NCI-H2227 (cell line): Measurements from ENCODE around the gene MGAT5.
A peak's percentile ranks its signal among the peaks of the same experiment; 100 is the strongest.
"Not testable (repeated sequence)": the region's sequence is repeated elsewhere in the genome, so short reads cannot be mapped to it uniquely, and the experiment has no call there.

Source experiments
- DNase-seq: peaks from one replicate; lab custom pipeline; 2025; ENCODE audit not compliant: unreplicated experiment; lab: John Stamatoyannopoulos, UW

The MGAT5 gene

DNA sequence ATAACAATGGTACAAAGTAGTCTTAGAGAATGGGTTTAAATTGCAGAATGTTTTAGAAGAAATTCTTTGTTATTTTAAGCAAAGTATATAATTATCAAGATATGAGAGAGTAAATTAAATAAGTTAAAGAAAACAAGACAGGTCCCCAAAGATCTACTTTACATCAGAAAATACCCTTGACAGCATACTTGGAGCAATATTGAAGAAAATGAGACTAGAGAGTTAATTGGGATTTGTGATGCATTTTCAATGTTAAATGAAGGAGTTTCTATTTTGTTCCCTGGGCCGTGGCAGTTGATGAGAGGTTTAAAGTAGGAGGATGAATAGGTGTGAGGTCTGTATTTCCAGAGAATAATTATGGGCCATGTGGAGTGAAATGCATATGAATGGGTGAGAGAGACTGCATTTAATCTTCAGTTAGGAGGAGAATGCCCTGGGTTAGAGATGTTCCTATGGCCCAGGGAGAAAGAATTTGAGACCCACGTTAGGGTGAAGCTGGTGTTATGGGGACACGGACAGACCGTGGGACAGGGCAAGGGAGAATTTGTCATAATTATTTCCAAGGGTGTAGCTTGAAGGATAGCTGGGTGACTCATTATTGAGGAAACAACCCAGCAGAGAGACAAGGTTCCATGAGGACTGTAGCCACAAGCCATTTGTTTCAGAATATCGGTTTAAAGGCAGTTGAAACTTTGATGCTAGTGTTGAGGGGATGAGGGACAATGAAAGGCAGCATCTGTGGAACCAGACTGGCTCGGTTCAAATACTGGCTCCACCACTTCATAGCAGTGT, 22.7 kb downstream of the MGAT5 start:
- no peak for DNase-seq

DNA sequence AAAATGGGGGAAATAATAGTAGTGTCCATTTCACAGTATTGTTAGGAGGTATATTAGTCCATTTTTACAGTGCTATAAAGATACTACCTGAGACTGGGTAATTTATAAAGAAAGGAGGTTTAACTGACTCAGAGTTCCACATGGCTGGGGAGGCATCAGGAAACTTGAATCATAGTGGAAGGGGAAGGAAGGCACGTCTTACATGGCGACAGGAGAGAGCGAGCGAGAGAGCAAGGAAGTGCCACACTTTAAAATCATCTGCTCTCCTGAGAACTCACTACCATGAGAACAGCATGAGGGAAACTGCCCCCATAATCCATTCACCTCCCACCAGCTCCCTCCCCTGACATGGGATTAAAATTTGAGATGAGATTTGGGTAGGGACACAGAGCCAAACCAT, 23.4 kb downstream of the MGAT5 start:
- no peak for DNase-seq

DNA sequence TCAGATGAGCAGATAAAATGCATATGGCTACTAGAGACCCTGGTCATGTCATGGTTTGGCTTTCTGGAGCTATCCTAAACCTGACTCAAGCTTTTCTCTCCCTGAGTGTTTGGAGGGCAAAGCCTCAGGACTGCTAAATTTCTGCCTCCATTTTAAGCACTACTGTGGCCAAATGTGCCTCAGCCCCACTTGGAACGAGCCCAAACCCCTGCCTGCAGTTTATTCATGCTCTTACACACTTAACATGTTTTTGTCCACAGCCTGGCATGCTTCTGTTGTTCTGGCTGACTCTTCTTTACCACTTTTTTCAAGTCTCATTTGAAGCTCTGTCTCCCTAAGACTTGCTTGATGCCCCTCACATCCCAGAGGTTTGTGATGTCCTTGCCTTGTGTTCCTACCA, 24.7 kb downstream of the MGAT5 start:
- DNase-seq: no peak

DNA sequence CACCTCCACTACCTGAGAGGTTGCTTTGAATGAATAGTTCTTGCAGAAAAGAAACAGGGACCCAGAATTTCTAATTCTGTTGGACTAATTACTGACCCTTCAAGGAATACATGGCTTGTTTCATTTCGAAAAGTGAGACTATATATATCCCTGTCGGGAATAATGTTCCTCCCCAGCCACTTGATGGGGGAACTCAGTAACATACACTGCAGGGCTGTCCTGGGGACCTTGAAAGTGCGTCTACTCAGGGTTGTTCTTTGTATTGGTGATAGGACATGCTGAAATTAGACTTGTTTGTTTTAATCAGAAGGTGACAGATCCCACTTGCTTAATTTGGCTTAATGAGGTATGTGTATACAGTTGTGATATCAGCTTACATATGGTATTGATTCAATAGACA, 25.5 kb downstream of the MGAT5 start:
- no peak for DNase-seq

DNA sequence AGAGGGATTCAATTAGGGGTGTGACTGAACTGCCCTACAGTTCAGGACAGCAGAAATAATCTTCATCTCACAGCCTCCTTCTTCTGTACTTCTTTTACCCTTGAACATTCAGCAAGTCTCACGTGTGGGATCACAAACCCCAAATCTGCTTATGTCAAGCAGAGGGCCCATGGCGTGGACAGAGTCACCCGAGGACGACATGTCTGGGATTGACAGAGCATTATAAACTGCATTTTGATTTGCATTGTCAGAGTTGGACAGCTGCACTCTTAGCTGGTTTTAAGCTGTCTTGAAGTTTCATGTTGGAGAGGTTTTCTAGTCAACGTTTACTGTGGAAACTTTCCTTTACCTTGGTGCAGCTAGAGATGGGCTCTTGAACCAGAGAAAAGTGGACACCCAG, 26.4 kb downstream of the MGAT5 start:
- no peak for DNase-seq

DNA sequence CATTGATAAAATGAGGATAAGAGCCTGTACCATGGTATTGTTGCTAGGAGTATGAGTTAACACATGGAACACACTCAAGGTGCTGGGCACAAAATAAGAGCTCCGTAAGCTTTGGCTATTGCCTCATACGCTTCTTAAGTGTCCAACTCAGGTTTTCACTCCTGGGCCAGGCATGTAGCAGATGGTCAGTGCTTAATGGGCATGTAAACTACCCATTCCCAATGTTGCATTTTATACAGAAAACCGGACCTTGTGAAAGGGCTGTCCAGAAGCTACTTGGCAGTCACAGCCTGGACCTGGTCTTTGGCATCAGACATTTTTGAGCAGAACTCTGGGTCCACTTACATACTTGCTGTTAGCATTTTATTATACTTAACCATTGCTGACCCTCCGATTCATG, 26.9 kb downstream of the MGAT5 start:
- DNase-seq: no peak

DNA sequence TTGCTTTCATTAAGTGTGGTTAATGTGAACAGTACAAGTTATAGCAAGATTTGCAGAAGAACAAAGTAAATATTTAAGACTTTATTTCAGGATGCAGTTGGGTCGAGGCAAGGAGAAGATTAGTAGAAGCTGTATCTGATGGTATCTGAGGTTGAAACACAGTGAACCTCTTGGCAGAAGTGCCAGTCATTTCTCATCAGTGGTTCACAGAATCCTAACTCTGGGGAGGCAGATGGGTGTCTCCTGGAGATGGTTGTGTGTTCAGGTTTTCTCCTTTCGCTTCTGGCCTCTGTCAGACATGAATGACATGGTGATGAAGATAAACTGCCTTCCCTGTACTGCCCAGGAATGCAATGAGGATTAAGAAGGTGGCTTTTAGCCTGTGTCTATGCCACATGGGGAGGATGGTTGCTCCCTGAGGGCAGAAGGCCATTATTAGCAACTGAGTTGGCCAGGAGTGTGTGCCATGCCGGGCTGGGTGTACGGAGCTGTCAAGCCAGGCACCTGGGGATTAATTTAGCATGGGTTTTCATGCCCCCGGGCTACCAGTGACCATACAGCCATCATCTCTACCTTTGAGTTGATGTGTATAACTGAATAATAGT, 28.0 kb downstream of the MGAT5 start:
- DNase-seq: no peak

DNA sequence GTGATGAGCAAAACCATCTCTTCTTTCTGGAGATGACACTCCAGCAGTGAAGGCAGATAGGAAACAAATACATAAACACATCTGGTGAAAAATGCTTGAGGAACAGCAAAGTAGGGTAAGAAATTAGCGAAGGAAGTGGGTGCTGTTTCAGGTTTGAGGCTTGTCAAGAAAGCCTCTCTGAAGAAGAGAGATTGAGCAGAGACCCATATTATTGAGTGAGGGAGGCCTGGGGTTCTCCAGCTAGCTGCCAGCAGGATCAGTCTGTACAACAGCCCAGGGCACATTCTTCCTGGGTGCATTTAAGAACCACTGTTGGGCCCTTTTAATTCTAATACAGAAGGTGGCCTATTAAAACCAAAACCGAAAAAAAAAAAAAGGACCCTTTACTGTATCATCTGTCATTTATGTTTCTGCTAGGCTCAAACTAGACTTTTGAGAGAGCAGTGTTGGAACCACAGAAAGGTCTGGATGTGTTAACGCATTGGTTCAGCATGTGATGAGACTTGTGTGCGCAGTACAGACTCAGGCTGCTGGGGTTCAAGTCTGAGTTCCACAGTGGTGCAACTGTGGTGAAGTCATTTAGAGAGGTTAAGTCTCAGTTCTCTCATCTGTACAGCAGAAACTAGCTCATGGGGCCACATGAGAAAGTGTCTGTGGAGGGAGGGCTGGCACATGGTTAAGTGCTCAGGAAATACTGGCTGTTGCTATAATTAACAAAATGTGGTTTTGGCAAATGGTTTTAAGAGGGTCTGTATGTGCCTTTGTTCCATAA, 28.9 kb downstream of the MGAT5 start:
- no peak for DNase-seq

DNA sequence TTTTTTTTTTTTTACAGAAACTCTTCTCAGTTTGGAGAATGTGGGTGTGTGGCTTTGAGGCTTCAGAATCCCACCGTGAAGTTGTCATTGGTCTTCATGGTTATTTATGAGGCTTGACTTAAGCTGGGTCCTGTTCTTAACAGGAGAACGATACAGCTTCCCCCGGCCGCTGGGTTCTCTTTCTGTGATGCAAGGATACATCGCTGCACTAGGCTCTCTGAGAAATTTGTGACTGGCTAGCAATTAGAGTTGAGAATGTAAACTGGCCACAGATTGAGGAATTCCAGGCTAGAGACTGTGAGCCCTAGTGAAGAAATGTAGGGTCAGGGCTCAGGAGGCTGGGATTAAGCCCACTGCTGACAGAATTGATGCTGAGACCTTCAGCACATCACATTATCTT, 29.8 kb downstream of the MGAT5 start:
- DNase-seq: no peak

DNA sequence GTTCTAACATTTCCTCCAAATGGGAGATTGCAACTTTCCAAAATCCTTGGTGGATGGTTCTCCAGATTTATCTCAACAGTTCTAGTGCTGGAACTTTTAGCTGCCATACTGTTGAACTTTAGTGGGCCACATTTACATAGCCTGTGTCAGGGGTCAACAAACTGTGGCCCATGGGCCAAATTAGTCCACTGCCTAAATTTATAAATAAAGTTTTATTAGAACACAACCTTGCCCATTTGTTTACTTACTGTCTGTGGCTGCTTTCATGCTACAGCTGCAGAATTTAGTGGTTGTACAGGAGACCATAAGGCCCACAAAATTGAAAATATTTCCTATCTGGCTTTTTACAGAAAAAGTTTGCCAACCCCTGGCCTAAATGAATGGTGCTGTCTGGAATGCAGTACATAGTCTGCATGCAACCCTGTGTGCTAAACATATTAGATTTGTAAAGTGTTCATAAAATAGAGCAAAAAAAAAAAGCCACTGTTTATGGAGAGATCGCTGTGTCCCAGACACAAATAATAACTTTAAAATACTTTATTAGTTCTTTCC, 30.3 kb downstream of the MGAT5 start:
- no peak for DNase-seq

DNA sequence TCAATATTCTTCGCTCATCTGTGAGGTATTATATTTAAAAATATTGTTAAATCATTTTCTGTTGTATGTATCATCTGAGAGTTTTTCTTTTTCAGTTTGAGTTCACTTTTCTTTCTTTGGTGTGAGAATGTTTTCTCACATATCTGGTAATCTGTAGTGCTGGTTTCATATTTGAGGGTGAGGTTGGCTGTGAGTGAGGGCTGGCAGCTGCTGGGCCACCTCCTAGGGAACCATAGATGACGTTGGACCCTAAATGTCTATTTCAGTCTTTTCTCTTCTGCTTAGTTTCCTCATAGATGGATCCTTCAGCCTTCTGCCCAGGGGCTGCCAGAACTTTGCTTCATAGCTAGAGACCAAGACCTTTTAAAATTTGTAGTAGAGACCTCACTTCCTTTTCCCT, 33.5 kb downstream of the MGAT5 start:
- no peak for DNase-seq

DNA sequence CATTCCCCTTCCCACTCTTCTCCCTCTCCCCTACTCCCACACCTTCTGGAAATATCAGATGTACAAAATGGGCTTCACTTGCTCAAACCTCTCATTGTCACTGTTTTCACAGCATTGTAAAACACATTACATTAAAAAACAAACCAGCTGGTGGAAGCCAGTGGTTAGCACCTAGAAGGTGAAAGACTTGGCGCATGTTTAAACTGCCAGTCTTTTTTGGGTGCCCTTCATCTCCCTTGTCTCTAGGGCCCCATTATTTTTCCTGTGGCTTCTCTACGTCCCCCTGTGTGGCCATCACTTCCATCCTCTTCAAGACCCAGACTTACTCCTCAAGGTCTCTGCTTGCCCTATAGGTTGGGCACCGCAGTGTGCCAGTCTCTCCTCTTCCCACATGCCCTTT, 34.9 kb downstream of the MGAT5 start:
- DNase-seq: no peak

DNA sequence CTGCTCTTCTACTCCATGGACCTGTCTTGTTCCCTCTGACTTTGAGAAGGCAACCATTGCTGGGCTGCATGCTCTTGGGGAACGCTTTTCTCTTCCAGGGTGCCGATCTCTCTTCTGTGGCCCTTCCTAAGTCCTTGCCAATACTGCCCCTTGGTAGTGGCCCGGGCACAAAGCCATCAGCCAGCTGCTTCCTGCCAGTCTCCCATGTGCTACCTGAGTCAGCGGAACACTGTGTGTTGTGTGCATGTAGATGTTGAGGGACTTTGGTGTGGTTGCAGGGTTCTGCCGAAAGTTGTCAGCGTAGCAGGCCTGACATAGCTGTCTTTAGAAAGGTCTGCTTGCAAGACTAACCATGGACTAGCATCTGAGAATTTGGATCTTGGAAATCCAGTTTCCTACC, 35.4 kb downstream of the MGAT5 start:
- no peak for DNase-seq

DNA sequence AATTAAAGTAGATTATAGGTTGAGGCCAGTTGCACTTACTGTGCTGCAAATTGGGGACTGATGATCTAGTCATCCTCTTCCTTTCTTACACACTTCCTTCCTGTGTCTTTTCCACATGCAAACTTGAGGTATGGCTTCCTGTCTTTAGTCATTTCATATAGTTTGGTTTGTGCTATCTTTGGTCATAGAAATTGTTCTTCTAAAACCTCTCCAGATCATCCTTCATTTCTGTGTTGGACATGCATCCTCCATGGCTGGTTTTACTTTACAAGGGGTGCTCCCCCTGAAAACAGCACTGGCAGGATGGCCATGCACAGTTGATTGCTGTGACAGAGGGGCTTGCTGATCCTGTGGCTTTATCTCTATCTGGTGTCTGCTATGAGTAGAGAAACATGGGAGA, 36.5 kb downstream of the MGAT5 start:
- no peak for DNase-seq

DNA sequence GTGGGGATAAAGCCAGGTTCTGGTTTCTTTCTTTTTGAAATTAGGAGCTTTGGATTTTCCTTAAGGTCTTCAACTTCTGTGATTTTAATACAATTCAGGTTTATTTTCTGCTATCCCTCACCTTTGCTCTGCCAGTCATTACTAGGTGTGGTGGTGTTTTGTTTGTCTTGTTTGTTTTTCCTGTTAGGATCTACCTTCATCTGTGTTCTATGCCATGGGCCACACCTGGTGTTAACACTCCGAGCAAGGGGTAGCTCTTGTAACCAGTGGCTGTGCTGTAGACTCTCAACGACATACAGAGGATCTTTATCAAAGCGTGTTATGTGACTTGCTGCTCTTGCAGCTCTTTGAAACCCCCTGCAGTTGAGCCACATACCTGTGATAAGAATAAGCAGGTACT, 38.6 kb downstream of the MGAT5 start:
- no peak for DNase-seq

DNA sequence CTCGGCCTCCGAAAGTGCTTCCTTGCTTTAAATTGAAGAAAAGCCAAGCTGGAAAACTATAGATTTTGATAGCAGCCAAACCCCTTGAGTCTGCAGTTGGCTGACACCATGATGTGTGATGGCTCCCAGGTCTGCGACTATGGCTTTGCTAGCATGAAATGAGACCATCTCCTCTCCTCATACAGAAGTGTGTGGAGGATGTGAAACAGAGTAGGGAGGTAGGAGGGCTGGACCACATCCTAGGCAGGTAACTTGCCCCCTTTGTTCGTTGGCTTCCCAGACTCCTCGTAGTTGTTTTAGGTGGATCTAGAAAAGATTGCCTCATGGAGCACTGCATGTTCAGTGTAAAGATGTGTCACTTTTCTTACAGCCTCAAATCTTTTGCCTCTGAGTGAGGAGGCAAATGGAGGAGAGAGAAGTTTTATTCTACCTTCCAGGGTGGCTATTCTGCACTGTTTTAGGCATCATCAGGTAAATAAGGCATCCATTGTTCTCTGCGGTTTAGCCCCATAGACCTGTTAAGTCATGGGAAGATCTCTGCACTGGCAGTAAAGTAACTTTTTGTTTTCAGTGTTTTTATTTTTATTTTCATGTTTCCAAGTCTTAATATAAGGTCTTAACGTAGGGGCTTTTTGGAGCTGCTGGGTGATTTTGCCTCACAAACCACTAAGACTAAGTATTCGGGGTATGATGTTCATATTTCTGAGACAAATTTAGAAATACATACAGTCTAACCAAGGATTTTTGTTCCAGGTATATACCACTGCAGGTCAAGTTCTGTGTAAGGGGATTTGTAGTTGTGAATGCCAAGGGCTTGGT, 40.1 kb downstream of the MGAT5 start:
- DNase-seq: no peak

DNA sequence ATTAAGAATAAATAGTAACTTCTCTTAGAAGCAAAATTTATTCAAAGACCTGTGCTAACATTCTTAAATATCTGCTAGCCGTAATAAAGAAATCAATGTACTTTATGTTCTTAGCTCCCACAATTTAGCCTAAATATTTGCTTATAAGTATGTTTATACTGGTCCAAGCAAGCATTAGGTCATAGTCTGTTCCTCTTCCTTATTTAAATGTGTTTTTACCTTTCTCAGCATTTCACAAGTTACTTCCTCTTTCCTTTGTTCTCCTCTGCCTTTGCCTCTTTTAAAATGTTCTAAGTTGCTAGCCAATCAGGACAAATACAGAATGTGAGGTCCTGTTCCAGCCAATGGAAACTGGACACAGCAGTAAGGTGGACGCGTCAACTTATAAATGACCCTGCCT, 40.7 kb downstream of the MGAT5 start:
- not testable (repeated sequence) for DNase-seq

DNA sequence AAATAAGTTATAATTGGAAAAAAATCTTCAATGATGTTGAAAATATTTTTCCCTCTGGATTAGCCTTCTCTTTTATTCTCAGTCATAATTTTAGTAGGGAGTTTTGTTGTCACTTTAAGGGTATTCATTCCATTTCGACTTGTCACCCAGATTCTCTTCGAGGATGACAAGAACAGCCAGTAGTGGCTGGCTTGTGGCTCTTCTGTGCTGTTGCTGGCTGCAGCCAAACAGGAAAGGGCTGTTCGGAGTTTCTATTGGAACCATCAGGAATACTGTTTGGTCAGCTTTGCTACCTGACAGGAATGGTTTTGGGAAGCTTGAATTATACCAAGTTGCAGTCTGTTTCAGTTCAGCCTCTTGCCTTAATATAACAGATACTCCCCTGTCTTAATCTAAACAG, 41.6 kb downstream of the MGAT5 start:
- DNase-seq: no peak

DNA sequence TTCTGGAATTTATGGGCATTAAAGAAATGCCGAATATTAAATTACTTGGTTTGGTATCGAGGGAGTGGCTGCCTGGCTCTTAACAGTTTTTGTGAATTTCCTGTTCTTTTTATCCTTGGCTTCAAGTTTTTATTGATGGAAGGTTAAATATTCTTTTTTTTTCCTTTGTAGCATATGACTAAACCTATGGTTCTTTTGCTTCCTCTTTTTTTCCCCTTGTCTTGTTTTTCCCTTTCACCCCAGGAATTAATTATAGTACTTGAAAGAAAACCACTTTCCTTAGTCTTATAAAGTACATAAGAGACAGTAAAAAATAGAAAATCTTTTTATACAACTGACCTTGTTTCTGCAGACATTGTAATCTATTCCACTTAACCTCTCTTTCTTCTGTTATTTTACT, 42.4 kb downstream of the MGAT5 start:
- peak; percentile 60 for DNase-seq

DNA sequence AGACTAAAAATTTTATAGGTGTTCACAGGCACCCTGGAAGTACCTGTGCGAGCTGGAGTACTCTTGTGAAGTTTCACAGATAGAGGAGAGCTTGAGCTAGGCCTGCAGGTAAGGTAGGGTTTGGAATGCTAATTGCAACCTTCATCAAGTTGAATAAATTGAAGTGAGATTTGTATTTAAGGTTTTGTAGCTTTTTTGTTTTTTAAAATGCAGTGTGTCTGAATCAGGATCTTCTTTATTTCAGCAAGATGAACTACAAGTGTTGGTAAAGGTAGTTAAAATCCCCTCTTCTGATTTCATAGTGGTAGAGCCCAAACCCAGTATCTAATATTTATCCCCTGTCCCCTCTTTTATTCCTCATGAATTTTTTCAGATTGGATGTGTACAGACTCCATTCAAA, 45.5 kb downstream of the MGAT5 start:
- DNase-seq: no peak

DNA sequence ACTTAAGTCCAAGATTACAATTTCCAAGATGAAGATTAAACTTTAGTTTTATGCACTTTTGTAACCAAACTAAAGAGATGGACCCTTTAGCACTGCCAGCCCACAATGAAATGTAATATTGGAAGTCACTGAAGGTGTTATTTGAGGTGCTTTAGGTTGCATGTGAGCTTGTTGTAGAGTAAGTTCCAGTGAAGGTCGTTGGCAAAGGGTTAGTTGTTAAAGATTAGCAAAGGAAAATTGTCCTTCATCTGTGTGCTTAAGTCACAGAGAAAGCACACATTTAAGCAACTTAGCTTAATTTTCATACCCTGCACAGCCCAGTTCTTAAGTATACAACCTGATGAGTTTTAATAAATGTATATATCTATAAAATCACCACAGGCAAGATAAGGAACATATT, 46.7 kb downstream of the MGAT5 start:
- no peak for DNase-seq
